ENCODE measurements around the gene ATPAF1. TPM values are rescaled to one million over a fixed set of nuclear protein-coding genes. Genes with fewer than 3 reads are reported as not detected.
"Not testable (repeated sequence)": the region's sequence is repeated elsewhere in the genome, so short reads cannot be mapped to it uniquely, and the experiment has no call there.

The ATPAF1 gene
- total RNA-seq, 1 experiment from 2014 or later: 87.0 TPM

GRCh38 chr1:46687093-46687659 lies 19.0 kb upstream of the ATPAF1 start:
- no peak overlapping the region for H3K4me3 ChIP-seq
- H3K9me3 ChIP-seq: no peaks in the 10 kb centered on the region
- H3K27me3 ChIP-seq: no peaks in the 10 kb centered on the region
- H3K36me3 ChIP-seq: peaks cover 90% of the 10 kb centered on the region
- DNase-seq: peak; percentile 84

- no peak for DNase-seq
- H3K36me3 ChIP-seq: peaks cover 86% of the 10 kb centered on the region
Measured at GRCh38 chr1:46686255-46686654, 18.1 kb upstream of the ATPAF1 start.

GRCh38 chr1:46684670-46685069 lies 16.5 kb upstream of the ATPAF1 start:
- Histone ChIP-seq H3K36me3 (peaks cover 84% of the 10 kb centered on the region), H3K27me3 (no peaks in the 10 kb centered on the region), H3K4me3 (no peak overlapping the region), H3K9me3 (no peaks in the 10 kb centered on the region)
- DNase-seq: no peak

More at GRCh38 chr1:46686255-46686654, 18.1 kb upstream of the ATPAF1 start:
- Histone ChIP-seq H3K4me3 (no peak overlapping the region), H3K9me3 (no peaks in the 10 kb centered on the region), H3K27me3 (no peaks in the 10 kb centered on the region)

- Histone ChIP-seq H3K27me3 (no peaks in the 10 kb centered on the region), H3K4me3 (no peak overlapping the region), H3K36me3 (peaks cover 72% of the 10 kb centered on the region), H3K9me3 (no peaks in the 10 kb centered on the region)
- DNase-seq: no peak
Measured at GRCh38 chr1:46682064-46682463, 13.9 kb upstream of the ATPAF1 start.

- Histone ChIP-seq H3K9me3 (no peaks in the 10 kb centered on the region), H3K36me3 (peaks cover 67% of the 10 kb centered on the region), H3K4me3 (no peak overlapping the region), H3K27me3 (no peaks in the 10 kb centered on the region)
- DNase-seq: no peak
Measured at GRCh38 chr1:46681333-46682034, 13.3 kb upstream of the ATPAF1 start.

- Histone ChIP-seq H3K27me3 (no peaks in the 10 kb centered on the region), H3K36me3 (peaks cover 60% of the 10 kb centered on the region), H3K4me3 (no peak overlapping the region), H3K9me3 (no peaks in the 10 kb centered on the region)
- DNase-seq: no peak
Measured at GRCh38 chr1:46679789-46680573, 11.8 kb upstream of the ATPAF1 start.

GRCh38 chr1:46677339-46677738 lies 9.2 kb upstream of the ATPAF1 start:
- Histone ChIP-seq H3K27me3 (no peaks in the 10 kb centered on the region), H3K4me3 (no peak overlapping the region), H3K36me3 (peaks cover 43% of the 10 kb centered on the region), H3K9me3 (no peaks in the 10 kb centered on the region)
- DNase-seq: no peak

GRCh38 chr1:46676531-46676930 lies 8.4 kb upstream of the ATPAF1 start:
- Histone ChIP-seq H3K4me3 (no peak overlapping the region), H3K27me3 (no peaks in the 10 kb centered on the region), H3K36me3 (peaks cover 37% of the 10 kb centered on the region), H3K9me3 (no peaks in the 10 kb centered on the region)
- no peak for DNase-seq

- peaks cover 37% of the 10 kb centered on the region for H3K36me3 ChIP-seq
- DNase-seq: no peak
- H3K4me3 ChIP-seq: no peak overlapping the region
- no peaks in the 10 kb centered on the region for H3K27me3 ChIP-seq
- H3K9me3 ChIP-seq: no peaks in the 10 kb centered on the region
Measured at GRCh38 chr1:46675549-46676314, 7.6 kb upstream of the ATPAF1 start.

GRCh38 chr1:46673749-46674182 lies 5.6 kb upstream of the ATPAF1 start:
- no peak for DNase-seq
- Histone ChIP-seq H3K36me3 (peaks cover 22% of the 10 kb centered on the region), H3K9me3 (no peaks in the 10 kb centered on the region), H3K4me3 (no peak overlapping the region), H3K27me3 (no peaks in the 10 kb centered on the region)

- no peak for DNase-seq
- Histone ChIP-seq H3K27me3 (no peaks in the 10 kb centered on the region), H3K36me3 (peaks cover 16% of the 10 kb centered on the region), H3K9me3 (no peaks in the 10 kb centered on the region), H3K4me3 (no peak overlapping the region)
Measured at GRCh38 chr1:46672696-46673095, 4.5 kb upstream of the ATPAF1 start.

- Histone ChIP-seq H3K4me3 (no peak within 1 kb of the TSS), H3K9me3 (no peaks in the 10 kb centered on the region), H3K27me3 (no peaks in the 10 kb centered on the region), H3K36me3 (peaks cover 16% of the 10 kb centered on the region)
- DNase-seq: no peak
Measured at GRCh38 chr1:46671554-46671953, 3.4 kb upstream of the ATPAF1 start, which contains the start of gene TEX38. TSS of gene TEX38 (plus strand) at chr1:46671854. CDS start at chr1:46671935, 81 bp downstream.

- Histone ChIP-seq H3K4me3 (no peak overlapping the region), H3K9me3 (no peaks in the 10 kb centered on the region), H3K27me3 (no peaks in the 10 kb centered on the region), H3K36me3 (peaks cover 16% of the 10 kb centered on the region)
- DNase-seq: no peak
Measured at GRCh38 chr1:46670134-46670533, 2.0 kb upstream of the ATPAF1 start.

- H3K4me3 ChIP-seq: no peak overlapping the region
- H3K36me3 ChIP-seq: peaks cover 19% of the 10 kb centered on the region
- DNase-seq: no peak
- H3K9me3 ChIP-seq: no peaks in the 10 kb centered on the region
- H3K27me3 ChIP-seq: no peaks in the 10 kb centered on the region
Measured at GRCh38 chr1:46665983-46666382, 2.2 kb downstream of the ATPAF1 start.

- not testable (repeated sequence) for DNase-seq, H3K9me3 ChIP-seq, H3K4me3 ChIP-seq, H3K27me3 ChIP-seq
- H3K36me3 ChIP-seq: peaks cover 20% of the 10 kb centered on the region
Measured at GRCh38 chr1:46662919-46663318, 5.2 kb downstream of the ATPAF1 start.

GRCh38 chr1:46660116-46660515 lies 8.0 kb downstream of the ATPAF1 start:
- H3K4me3 ChIP-seq, H3K27me3 ChIP-seq, H3K9me3 ChIP-seq, DNase-seq: not testable (repeated sequence)
- H3K36me3 ChIP-seq: peaks cover 42% of the 10 kb centered on the region
